ENCODE measurements around the gene AUTS2. TPM values are rescaled to one million over a fixed set of nuclear protein-coding genes. Genes with fewer than 3 reads are reported as not detected.

The AUTS2 gene
- total RNA-seq, 1 experiment from 2014 or later: 42.1 TPM

- Histone ChIP-seq H3K27ac (ENCODE audit: low read depth, low read length, poor library complexity, severe bottlenecking) (no peak overlapping the region), H3K36me3 (ENCODE audit: insufficient read depth, low read length, poor library complexity, severe bottlenecking) (no peaks in the 10 kb centered on the region), H3K27me3 (replicated peaks; ENCODE audit: insufficient read depth, low read depth, low read length, poor library complexity) (no peaks in the 10 kb centered on the region), H3K4me3 (ENCODE audit: low read depth, low read length, poor library complexity, severe bottlenecking) (no peak overlapping the region), H3K4me1 (ENCODE audit: insufficient read depth, low read length, poor library complexity, severe bottlenecking) (no peaks in the 10 kb centered on the region), H3K9me3 (ENCODE audit: low read depth, low read length, poor library complexity, severe bottlenecking) (no peaks in the 10 kb centered on the region)
- ChIA-PET POLR2A (ENCODE audit: low non-redundant PET) (no interaction called here), CTCF (no interaction called here)
- TF ChIP-seq EZH2 (IDR thresholded peaks at IDR 0.05; ENCODE audit: borderline replicate concordance, low read depth, low read length, poor library complexity, severe bottlenecking) (no peak), CTCF (conservative IDR thresholded peaks at IDR 0.05; ENCODE audit: low read depth, low read length) (no peak)
- intact Hi-C loops (cut with micrococcal nuclease; ENCODE audit: unreplicated experiment): no loop called here
- DNase-seq (ENCODE audit: low spot score): no peak
- no TSS peak for BruUV-seq (replicated peaks)
Observed at GRCh38 chr7:70152313-70152712, 554.0 kb downstream of the AUTS2 start.

- POLR2A ChIA-PET (ENCODE audit: low non-redundant PET): interaction anchor here (0.6 kb wide), 1 partner anchor 314 kb away, joined by 4 read pairs; no protein-coding TSS in a partner anchor
- no TSS peak for BruUV-seq (replicated peaks)
Observed at GRCh38 chr7:70153933-70154332, 555.7 kb downstream of the AUTS2 start.

GRCh38 chr7:70154521-70155180 is 556.4 kb downstream of the AUTS2 start:
- ChIA-PET CTCF (interaction anchor here (0.6 kb wide), 1 partner anchor 529 kb away, joined by 3 read pairs; no protein-coding TSS in a partner anchor), POLR2A (ENCODE audit: low non-redundant PET) (interaction anchor here (0.6 kb wide), 1 partner anchor 313 kb away, joined by 4 read pairs; no protein-coding TSS in a partner anchor)
- no TSS peak for BruUV-seq (replicated peaks)
- Histone ChIP-seq H3K4me3 (ENCODE audit: low read depth, low read length, poor library complexity, severe bottlenecking) (no peak overlapping the region), H3K9me3 (ENCODE audit: low read depth, low read length, poor library complexity, severe bottlenecking) (no peaks in the 10 kb centered on the region), H3K4me1 (ENCODE audit: insufficient read depth, low read length, poor library complexity, severe bottlenecking) (no peaks in the 10 kb centered on the region), H3K36me3 (ENCODE audit: insufficient read depth, low read length, poor library complexity, severe bottlenecking) (no peaks in the 10 kb centered on the region), H3K27ac (ENCODE audit: low read depth, low read length, poor library complexity, severe bottlenecking) (no peak overlapping the region), H3K27me3 (replicated peaks; ENCODE audit: insufficient read depth, low read depth, low read length, poor library complexity) (no peaks in the 10 kb centered on the region)
- TF ChIP-seq EZH2 (IDR thresholded peaks at IDR 0.05; ENCODE audit: borderline replicate concordance, low read depth, low read length, poor library complexity, severe bottlenecking) (no peak), CTCF (conservative IDR thresholded peaks at IDR 0.05; ENCODE audit: low read depth, low read length) (no peak)
- intact Hi-C loops (cut with micrococcal nuclease; ENCODE audit: unreplicated experiment): no loop called here
- no peak for DNase-seq (ENCODE audit: low spot score)

More at GRCh38 chr7:70153933-70154332, 555.7 kb downstream of the AUTS2 start:
- H3K4me1 ChIP-seq (ENCODE audit: insufficient read depth, low read length, poor library complexity, severe bottlenecking): no peaks in the 10 kb centered on the region
- H3K36me3 ChIP-seq (ENCODE audit: insufficient read depth, low read length, poor library complexity, severe bottlenecking): no peaks in the 10 kb centered on the region
- no peaks in the 10 kb centered on the region for H3K9me3 ChIP-seq (ENCODE audit: low read depth, low read length, poor library complexity, severe bottlenecking)
- no peak for TF ChIP-seq EZH2 (IDR thresholded peaks at IDR 0.05; ENCODE audit: borderline replicate concordance, low read depth, low read length, poor library complexity, severe bottlenecking)
- TF ChIP-seq CTCF (conservative IDR thresholded peaks at IDR 0.05; ENCODE audit: low read depth, low read length): no peak
- no peak overlapping the region for H3K27ac ChIP-seq (ENCODE audit: low read depth, low read length, poor library complexity, severe bottlenecking)
- intact Hi-C loops (cut with micrococcal nuclease; ENCODE audit: unreplicated experiment): no loop called here
- H3K4me3 ChIP-seq (ENCODE audit: low read depth, low read length, poor library complexity, severe bottlenecking): no peak overlapping the region
- H3K27me3 ChIP-seq (replicated peaks; ENCODE audit: insufficient read depth, low read depth, low read length, poor library complexity): no peaks in the 10 kb centered on the region
- DNase-seq (ENCODE audit: low spot score): no peak
- CTCF ChIA-PET: no interaction called here

Measured in A673 (cell line).